Activated CD8-positive, alpha-beta T cell treated with anti-CD3 and anti-CD28 coated beads, Interleukin-2, amount 10 ng/mL, durations not matched to agents 7 days and 5 days (primary cell): ENCODE data around the gene APLN. TPM values are rescaled to one million over a fixed set of nuclear protein-coding genes. Genes with fewer than 3 reads are reported as not detected.

ENCODE experiments used
- ATAC-seq: fragments of 150-1000 bp; cut with Tn5 transposase; one replicate; pipeline ENCODE4 v1.10.0; 2021; ENCODE audit warnings: moderate library complexity
- CTCF ChIA-PET: fragments of 350-600 bp; sonication (Branson Sonifier 250); formaldehyde crosslinking; loops from one replicate; lab custom pipeline; 2021; ENCODE audit warnings: antibody characterized with exemption; lab: Charles Lee
- POLR2A ChIA-PET: fragments of 350-600 bp; sonication (Branson Sonifier 250); formaldehyde crosslinking; loops from one replicate; lab custom pipeline; 2021; ENCODE audit warnings: antibody characterized with exemption; lab: Charles Lee
- DNase-seq: peaks from one replicate; pipeline ENCODE4 v3.0.0-alpha.2; 2020
- H3K27ac Mint-ChIP-seq: one replicate; pipeline ENCODE4 v1.8.0; 2021; ENCODE audit warnings: mild to moderate bottlenecking, mixed read lengths
- H3K27me3 Mint-ChIP-seq: one replicate; pipeline ENCODE4 v1.8.0; 2021; ENCODE audit warnings: low read depth, mixed read lengths
- H3K36me3 Mint-ChIP-seq: one replicate; pipeline ENCODE4 v1.8.0; 2021; ENCODE audit warnings: low read depth, mixed read lengths
- H3K4me1 Mint-ChIP-seq: one replicate; pipeline ENCODE4 v1.8.0; 2021; ENCODE audit warnings: low read depth, mixed read lengths
- H3K4me3 Mint-ChIP-seq: one replicate; pipeline ENCODE4 v1.8.0; 2021; ENCODE audit warnings: mild to moderate bottlenecking, mixed read lengths
- H3K9me3 Mint-ChIP-seq: one replicate; pipeline ENCODE4 v1.8.0; 2022; ENCODE audit warnings: mixed read lengths; ENCODE audit not compliant: insufficient read depth
- total RNA-seq, 2 experiments: library from RNA; stranded (reverse); gene quantifications; one replicate each; pipeline ENCODE4 v1.2.3, GENCODE V29; 2021

The APLN gene
- total RNA-seq, 2 experiments from 2014 or later: 2.1 to 2.7 TPM

- DNase-seq (no peak), ATAC-seq (no peak)
- CTCF ChIA-PET: interaction anchor here (0.7 to 4.0 kb wide), 11 partner anchors 27 to 451 kb away, joined by 3 to 28 read pairs (median 5); partner anchors contain the start of gene UTP14A
- POLR2A ChIA-PET: no interaction called here
- Mint-ChIP-seq H3K27ac (no peak overlapping the region), H3K27me3 (peaks cover 2% of the 10 kb centered on the region), H3K4me3 (no peak overlapping the region), H3K9me3 (no peaks in the 10 kb centered on the region), H3K4me1 (peaks cover 16% of the 10 kb centered on the region), H3K36me3 (no peaks in the 10 kb centered on the region)
Observed at GRCh38 chrX:129609395-129609794, 45.4 kb downstream of the APLN start.

- Mint-ChIP-seq H3K4me1 (peaks cover 21% of the 10 kb centered on the region), H3K36me3 (no peaks in the 10 kb centered on the region), H3K27me3 (peaks cover 2% of the 10 kb centered on the region), H3K27ac (no peak overlapping the region), H3K9me3 (no peaks in the 10 kb centered on the region), H3K4me3 (no peak overlapping the region)
- no peak for ATAC-seq
- no peak for DNase-seq
- ChIA-PET CTCF (interaction anchor here (1.1 to 4.0 kb wide), 9 partner anchors 18 to 452 kb away, joined by 3 to 28 read pairs (median 9); partner anchors contain the start of gene UTP14A), POLR2A (no interaction called here)
Observed at GRCh38 chrX:129608496-129608895, 46.3 kb downstream of the APLN start.

GRCh38 chrX:129606918-129607317, 47.8 kb downstream of the APLN start:
- CTCF ChIA-PET: interaction anchor here (0.9 to 2.7 kb wide), 3 partner anchors 29 to 149 kb away, joined by 3 to 12 read pairs (median 4); no protein-coding TSS in a partner anchor
- H3K4me1 Mint-ChIP-seq: peaks cover 22% of the 10 kb centered on the region
- H3K27me3 Mint-ChIP-seq: peaks cover 7% of the 10 kb centered on the region
- no peaks in the 10 kb centered on the region for H3K9me3 Mint-ChIP-seq
- ATAC-seq: peak; percentile 48
- POLR2A ChIA-PET: no interaction called here
- H3K27ac Mint-ChIP-seq: no peak overlapping the region
- H3K4me3 Mint-ChIP-seq: no peak overlapping the region
- no peaks in the 10 kb centered on the region for H3K36me3 Mint-ChIP-seq
- peak; percentile 69 for DNase-seq

- H3K27ac Mint-ChIP-seq: no peak overlapping the region
- POLR2A ChIA-PET: no interaction called here
- H3K9me3 Mint-ChIP-seq: no peaks in the 10 kb centered on the region
- no peaks in the 10 kb centered on the region for H3K36me3 Mint-ChIP-seq
- ATAC-seq (no peak), DNase-seq (peak; percentile 44)
- peaks cover 5% of the 10 kb centered on the region for H3K27me3 Mint-ChIP-seq
- CTCF ChIA-PET: interaction anchor here (0.6 to 1.9 kb wide), 13 partner anchors 8 to 460 kb away, joined by 3 to 7 read pairs (median 4); no protein-coding TSS in a partner anchor
- peaks cover 23% of the 10 kb centered on the region for H3K4me1 Mint-ChIP-seq
- H3K4me3 Mint-ChIP-seq: no peak overlapping the region
Observed at GRCh38 chrX:129600981-129601424, 53.8 kb downstream of the APLN start.

- Mint-ChIP-seq H3K9me3 (no peaks in the 10 kb centered on the region), H3K27ac (no peak overlapping the region), H3K4me3 (no peak overlapping the region), H3K27me3 (peaks cover 5% of the 10 kb centered on the region), H3K36me3 (no peaks in the 10 kb centered on the region), H3K4me1 (peaks cover 21% of the 10 kb centered on the region)
- ChIA-PET POLR2A (no interaction called here), CTCF (no interaction called here)
- DNase-seq (no peak), ATAC-seq (no peak)
Observed at GRCh38 chrX:129599996-129600395, 54.8 kb downstream of the APLN start.

GRCh38 chrX:129599499-129599898, 55.3 kb downstream of the APLN start:
- Mint-ChIP-seq H3K27ac (no peak overlapping the region), H3K9me3 (no peaks in the 10 kb centered on the region), H3K4me3 (no peak overlapping the region), H3K27me3 (peaks cover 5% of the 10 kb centered on the region), H3K36me3 (no peaks in the 10 kb centered on the region), H3K4me1 (peaks cover 17% of the 10 kb centered on the region)
- ChIA-PET CTCF (interaction anchor here (1.2 to 1.4 kb wide), 2 partner anchors 155 to 307 kb away, joined by 3 read pairs; partner anchors contain the start of gene UTP14A), POLR2A (no interaction called here)
- ATAC-seq (no peak), DNase-seq (no peak)

- Mint-ChIP-seq H3K27ac (no peak overlapping the region), H3K9me3 (no peaks in the 10 kb centered on the region), H3K36me3 (no peaks in the 10 kb centered on the region), H3K27me3 (peaks cover 3% of the 10 kb centered on the region), H3K4me1 (peaks cover 10% of the 10 kb centered on the region), H3K4me3 (no peak overlapping the region)
- no peak for ATAC-seq
- POLR2A ChIA-PET: no interaction called here
- no peak for DNase-seq
- CTCF ChIA-PET: interaction anchor here (0.9 to 1.4 kb wide), 2 partner anchors 157 to 463 kb away, joined by 3 read pairs; no protein-coding TSS in a partner anchor
Observed at GRCh38 chrX:129597905-129598304, 56.9 kb downstream of the APLN start.

GRCh38 chrX:129596077-129596476, 58.7 kb downstream of the APLN start:
- POLR2A ChIA-PET: no interaction called here
- CTCF ChIA-PET: no interaction called here

More at GRCh38 chrX:129596077-129596476, 58.7 kb downstream of the APLN start:
- Mint-ChIP-seq H3K4me3 (no peak overlapping the region), H3K9me3 (no peaks in the 10 kb centered on the region), H3K4me1 (peaks cover 6% of the 10 kb centered on the region), H3K36me3 (no peaks in the 10 kb centered on the region), H3K27me3 (no peaks in the 10 kb centered on the region), H3K27ac (no peak overlapping the region)
- ATAC-seq (no peak), DNase-seq (no peak)

Other genes starting within 250 kb of the APLN start
- not detected for gene SMARCA1, start 131.5 kb downstream of the APLN start, total RNA-seq
- gene OCRL, start 114.7 kb downstream of the APLN start, total RNA-seq: 1 to 10 TPM in 1 of 2 experiments, under 1 TPM in 1; 0.90 to 1.0 TPM
- gene XPNPEP2, start 84.0 kb upstream of the APLN start, total RNA-seq: 1 to 10 TPM; 1.6 to 1.7 TPM
- gene SASH3, start 125.0 kb upstream of the APLN start, total RNA-seq: 100 to 1,000 TPM; 286 to 303 TPM
- gene ZDHHC9, start 188.9 kb upstream of the APLN start, total RNA-seq: 1 to 10 TPM; 4.7 to 5.4 TPM